Upper lobe of right lung (tissue), 1 donor: ENCODE data around the gene RGS3. TPM values are rescaled to one million over a fixed set of nuclear protein-coding genes. Genes with fewer than 3 reads are reported as not detected.

Source experiments
- ATAC-seq: fragments of 200-7000 bp; cut with Tn5 transposase; one replicate; pipeline ENCODE4 v1.9.1; 2020; ENCODE audit warnings: mild to moderate bottlenecking, moderate library complexity
- DNase-seq: peaks from one replicate; pipeline ENCODE4 v3.0.0-alpha.2; 2020
- H3K27ac ChIP-seq: fragments of 200-600 bp; one replicate; pipeline ENCODE4 v1.8.0; 2022
- H3K27me3 ChIP-seq: fragments of 200-600 bp; one replicate; pipeline ENCODE4 v1.8.0; 2022; ENCODE audit warnings: mild to moderate bottlenecking
- H3K36me3 ChIP-seq: fragments of 200-600 bp; one replicate; pipeline ENCODE4 v1.8.0; 2022
- H3K4me1 ChIP-seq: fragments of 200-600 bp; one replicate; pipeline ENCODE4 v1.8.0; 2022
- H3K4me3 ChIP-seq: fragments of 200-600 bp; one replicate; pipeline ENCODE4 v1.8.0; 2022; ENCODE audit warnings: mild to moderate bottlenecking
- H3K9me3 ChIP-seq: fragments of 200-600 bp; one replicate; pipeline ENCODE4 v1.8.0; 2022
- CTCF ChIP-seq: fragments of 200-600 bp; IDR thresholded peaks from one replicate; pipeline ENCODE4 v1.8.0; 2022; ENCODE audit warnings: antibody characterized with exemption
- intact Hi-C: fragments of 100-400 bp; cut with DNase I; formaldehyde crosslinking; loops from one replicate; pipeline ENCODE4 v1.11.0; 2022
- total RNA-seq: library from RNA; stranded (reverse); fragmentation: NEBNext Ultra II Directional; extraction: Animal tissue kit (Norgen Biotek cat#: 25700); gene quantifications from one replicate; pipeline ENCODE4 v1.2.1, GENCODE V29; 2021
- donor health status: DM: no; HTN: yes; CAD: no; lungs with severe emphysema.

RGS3 gene
- total RNA-seq, 1 donor from 2014 or later = 71.1 TPM

GRCh38 chr9:113579283-113580040 lies 115.9 kb downstream of the RGS3 start:
- H3K9me3 ChIP-seq = no peaks in the 10 kb centered on the region
- H3K36me3 ChIP-seq = peaks cover 11% of the 10 kb centered on the region
- H3K27me3 ChIP-seq = no peaks in the 10 kb centered on the region
- DNase-seq = no peak
- peaks cover 69% of the 10 kb centered on the region for H3K4me1 ChIP-seq
- intact Hi-C loops = no loop called here
- peak overlapping the region; percentile 79 for H3K27ac ChIP-seq
- H3K4me3 ChIP-seq = no peak overlapping the region
- TF ChIP-seq CTCF = no peak
- ATAC-seq = peak; percentile 26

GRCh38 chr9:113580041-113580953 lies 116.8 kb downstream of the RGS3 start:
- intact Hi-C loops = no loop called here

GRCh38 chr9:113580954-113581311 lies 117.4 kb downstream of the RGS3 start:
- H3K4me1 ChIP-seq = peaks cover 73% of the 10 kb centered on the region
- H3K27me3 ChIP-seq = no peaks in the 10 kb centered on the region
- DNase-seq = no peak
- H3K9me3 ChIP-seq = no peaks in the 10 kb centered on the region
- TF ChIP-seq CTCF = no peak
- ATAC-seq = no peak
- H3K27ac ChIP-seq = peak overlapping the region; percentile 79
- H3K36me3 ChIP-seq = peaks cover 26% of the 10 kb centered on the region
- intact Hi-C loops = no loop called here
- peak overlapping the region; percentile 36 for H3K4me3 ChIP-seq

More at GRCh38 chr9:113580041-113580953, 116.8 kb downstream of the RGS3 start:
- ATAC-seq (peak; percentile 90), DNase-seq (peak; percentile 97)
- no peaks in the 10 kb centered on the region for H3K27me3 ChIP-seq
- H3K36me3 ChIP-seq = peaks cover 20% of the 10 kb centered on the region
- no peaks in the 10 kb centered on the region for H3K9me3 ChIP-seq
- peaks cover 73% of the 10 kb centered on the region for H3K4me1 ChIP-seq
- H3K27ac ChIP-seq = peak overlapping the region; percentile 79
- no peak for TF ChIP-seq CTCF
- peak overlapping the region; percentile 36 for H3K4me3 ChIP-seq

- peak; percentile 76 for ATAC-seq
- H3K4me1 ChIP-seq = peaks cover 79% of the 10 kb centered on the region
- H3K27ac ChIP-seq = peak overlapping the region; percentile 79
- H3K27me3 ChIP-seq = no peaks in the 10 kb centered on the region
- H3K4me3 ChIP-seq = peak overlapping the region; percentile 36
- intact Hi-C loops = no loop called here
- DNase-seq = peak; percentile 89
- no peaks in the 10 kb centered on the region for H3K9me3 ChIP-seq
- peak; percentile 46 for TF ChIP-seq CTCF
- peaks cover 36% of the 10 kb centered on the region for H3K36me3 ChIP-seq
Measured at GRCh38 chr9:113581865-113582697, 118.6 kb downstream of the RGS3 start.

- peaks cover 79% of the 10 kb centered on the region for H3K4me1 ChIP-seq
- no peak for TF ChIP-seq CTCF
- peaks cover 36% of the 10 kb centered on the region for H3K36me3 ChIP-seq
- DNase-seq = no peak
- intact Hi-C loops = no loop called here
- no peak for ATAC-seq
- peak overlapping the region; percentile 79 for H3K27ac ChIP-seq
- peak overlapping the region; percentile 36 for H3K4me3 ChIP-seq
- no peaks in the 10 kb centered on the region for H3K9me3 ChIP-seq
- no peaks in the 10 kb centered on the region for H3K27me3 ChIP-seq
Measured at GRCh38 chr9:113582698-113583200, 119.2 kb downstream of the RGS3 start.
